IPS-NIHi7 (cell line): ENCODE measurements around the gene LGALS3BP.

Experiments used
- DNase-seq: peaks from one replicate; pipeline ENCODE4 v3.0.0; 2012; ENCODE audit warnings: mixed read lengths; ENCODE audit errors: extremely low spot score

LGALS3BP gene

DNA sequence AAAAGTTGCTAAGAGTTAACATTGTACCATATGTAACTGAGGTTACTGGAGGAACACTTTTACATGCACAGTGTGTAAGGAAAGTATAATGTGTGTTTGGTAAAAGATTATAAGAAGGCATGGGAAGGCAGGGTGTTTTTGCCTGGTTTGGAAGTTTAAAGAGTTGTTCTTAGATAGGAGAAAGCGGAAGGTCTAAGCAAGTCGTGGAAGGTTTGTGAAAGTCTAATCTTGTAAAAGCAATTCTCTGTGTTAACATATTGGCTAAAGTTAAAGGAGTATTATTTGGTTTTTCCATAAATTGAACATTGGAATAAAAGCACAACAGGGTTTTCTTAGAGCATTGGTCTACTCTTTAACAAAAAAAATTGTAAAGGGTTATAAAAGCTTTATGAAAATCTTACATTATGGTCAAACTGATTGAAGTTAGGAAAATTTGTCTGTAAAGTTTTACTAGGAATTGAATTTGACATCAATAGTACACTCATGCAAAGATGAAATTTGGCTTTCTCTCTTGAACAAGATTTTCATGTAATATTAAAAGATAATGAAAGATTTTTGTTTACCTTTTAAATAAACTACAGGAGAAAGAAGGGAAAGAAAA, 34.5 kb upstream of the LGALS3BP start:
- no peak for DNase-seq

DNA sequence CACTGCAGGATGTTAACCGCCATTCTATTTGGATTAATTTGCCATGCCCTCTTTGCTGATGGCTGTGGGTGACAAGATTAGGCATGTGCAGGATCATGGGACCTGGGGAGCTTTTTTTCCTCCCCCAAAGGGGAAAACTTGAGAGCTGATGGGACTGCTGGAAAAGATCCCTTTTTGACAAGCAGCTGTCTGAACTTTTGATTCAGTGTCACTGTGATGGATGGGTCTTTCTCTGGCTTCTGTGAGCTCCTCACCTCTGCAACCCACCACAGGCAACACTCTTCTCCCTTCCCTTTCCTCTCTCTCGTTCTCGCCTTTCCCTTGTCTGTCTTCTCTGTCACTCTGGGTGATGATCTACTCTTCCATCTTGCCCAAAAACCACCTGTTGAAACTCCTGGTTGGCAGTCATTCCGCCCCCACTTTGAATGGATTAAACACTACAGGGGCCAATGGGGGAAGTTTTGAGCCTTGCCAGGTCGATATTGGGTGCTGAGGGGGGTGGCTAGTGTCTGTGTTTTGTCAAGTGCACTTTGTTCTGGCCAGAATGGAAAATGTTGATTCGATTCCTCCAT, 32.9 kb upstream of the LGALS3BP start:
- no peak for DNase-seq

- no peak for DNase-seq
These were observed 31.9 kb upstream of the LGALS3BP start for GRCh38 chr17:79011451-79012147.

DNA sequence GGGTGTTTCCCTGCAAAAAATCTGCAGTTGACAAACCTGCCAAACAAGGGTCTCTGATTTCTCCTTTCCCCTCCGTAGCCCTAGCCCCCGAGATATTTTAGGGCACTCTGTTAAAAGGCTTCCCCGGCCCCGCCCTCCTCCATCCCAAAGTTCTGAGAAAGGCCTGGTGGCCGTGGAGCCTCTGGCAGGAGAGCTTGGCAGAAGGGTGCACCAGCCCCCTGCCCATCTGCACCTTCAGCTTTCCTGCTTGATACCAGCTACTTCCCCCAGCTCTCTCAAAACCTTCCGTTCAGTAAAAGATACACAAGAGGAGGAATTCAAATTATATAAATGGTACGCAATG, 30.6 kb upstream of the LGALS3BP start:
- no peak for DNase-seq

DNA sequence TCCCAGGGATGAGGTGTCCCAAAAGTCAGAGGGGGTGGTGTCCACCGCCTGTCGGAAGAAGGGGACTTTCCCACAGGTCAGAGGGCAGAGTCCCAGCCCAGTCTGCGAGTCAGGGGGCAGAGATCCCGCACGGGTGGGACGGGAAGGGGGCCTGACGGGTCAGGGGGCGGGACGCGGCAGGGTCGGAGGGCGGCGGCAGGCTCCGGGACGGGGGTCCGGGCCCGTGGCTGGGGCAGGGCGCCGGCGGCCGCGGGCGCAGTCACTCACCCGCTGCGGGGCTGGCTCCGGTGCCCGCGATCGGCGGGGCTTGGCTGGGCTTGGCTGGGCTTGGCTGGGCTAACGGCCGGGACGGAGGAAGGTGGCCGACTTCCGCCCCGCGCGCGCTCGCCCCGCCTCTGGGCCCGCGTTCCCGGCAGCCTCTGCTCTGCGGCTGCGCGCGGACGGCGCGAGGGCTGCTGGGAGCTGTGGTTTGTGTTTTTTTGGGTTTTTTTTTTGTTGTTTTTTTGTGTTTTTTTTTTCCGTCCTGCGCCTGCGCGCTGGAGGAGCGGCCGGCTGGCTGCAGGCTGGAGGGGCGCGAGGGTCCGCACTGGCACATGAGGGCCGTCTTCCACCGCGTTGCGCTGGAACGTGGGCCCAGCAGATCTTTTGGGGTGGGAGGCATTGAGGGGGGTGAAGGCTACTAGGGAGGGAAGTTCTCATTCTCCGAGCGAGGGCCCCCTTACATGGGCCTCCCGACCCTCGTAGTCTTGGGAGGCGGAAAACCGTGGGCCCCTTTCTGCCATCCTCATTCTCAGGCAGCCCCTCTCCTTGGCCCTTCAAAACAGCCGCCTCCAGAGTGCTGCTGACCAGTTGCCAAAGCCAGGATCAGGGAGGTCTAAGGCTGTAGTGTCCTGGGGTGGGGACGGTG, 29.9 kb upstream of the LGALS3BP start, which contains the start of gene CANT1:
CANT1 (minus strand) TSS at position 368 of the 907 bp plus-strand sequence. CDS start 12,142 bp downstream, outside the sequence.
- DNase-seq: peak; percentile 98

- DNase-seq: no peak
These were observed 29.1 kb upstream of the LGALS3BP start for GRCh38 chr17:79008666-79009387.

GRCh38 chr17:79007504-79008381, 28.0 kb upstream of the LGALS3BP start:
- DNase-seq: no peak

GRCh38 chr17:79006794-79007503, 27.2 kb upstream of the LGALS3BP start:
- no peak for DNase-seq

GRCh38 chr17:79006046-79006445, 26.3 kb upstream of the LGALS3BP start:
- no peak for DNase-seq

DNA sequence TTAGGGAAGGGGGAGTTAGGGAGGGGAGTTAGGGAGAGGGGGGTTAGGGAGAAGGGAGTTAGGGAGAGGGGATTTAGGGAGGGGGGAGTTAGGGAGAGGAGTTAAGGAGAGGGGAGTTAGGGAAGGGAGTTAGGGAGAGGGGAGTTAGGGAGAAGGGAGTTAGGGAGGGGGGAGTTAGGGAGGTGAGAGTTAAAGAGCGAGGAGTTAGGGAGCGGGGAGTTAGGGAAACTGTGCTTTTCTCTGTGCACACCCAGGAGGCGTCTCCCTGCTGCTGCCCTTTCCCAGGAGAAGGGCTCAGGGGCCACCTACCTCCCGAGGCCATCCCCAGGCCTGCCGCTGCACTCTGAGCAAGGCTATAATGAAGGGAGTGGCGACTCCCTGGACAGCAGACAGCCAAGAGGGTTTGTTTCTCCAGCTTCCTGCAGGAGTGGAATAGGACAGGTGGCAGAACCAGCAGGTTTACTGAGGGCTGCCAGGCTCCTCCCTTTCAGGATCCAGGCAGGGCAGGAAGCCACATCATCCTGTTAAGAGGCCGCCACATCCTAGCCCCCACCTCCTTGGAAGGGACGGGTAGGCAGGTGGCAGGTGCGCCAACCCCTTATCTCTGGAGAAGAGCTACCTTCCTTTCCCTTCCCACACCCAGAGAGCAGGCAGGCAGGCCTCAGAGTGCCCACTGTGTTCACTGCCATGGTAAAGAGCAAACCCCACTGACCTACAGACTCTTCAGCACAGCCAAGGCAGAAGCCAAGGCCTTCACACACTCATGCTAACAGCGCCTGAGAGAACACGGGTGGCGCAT, 25.5 kb upstream of the LGALS3BP start:
- no peak for DNase-seq

GRCh38 chr17:79003661-79004411, 24.1 kb upstream of the LGALS3BP start:
- DNase-seq: no peak

DNA sequence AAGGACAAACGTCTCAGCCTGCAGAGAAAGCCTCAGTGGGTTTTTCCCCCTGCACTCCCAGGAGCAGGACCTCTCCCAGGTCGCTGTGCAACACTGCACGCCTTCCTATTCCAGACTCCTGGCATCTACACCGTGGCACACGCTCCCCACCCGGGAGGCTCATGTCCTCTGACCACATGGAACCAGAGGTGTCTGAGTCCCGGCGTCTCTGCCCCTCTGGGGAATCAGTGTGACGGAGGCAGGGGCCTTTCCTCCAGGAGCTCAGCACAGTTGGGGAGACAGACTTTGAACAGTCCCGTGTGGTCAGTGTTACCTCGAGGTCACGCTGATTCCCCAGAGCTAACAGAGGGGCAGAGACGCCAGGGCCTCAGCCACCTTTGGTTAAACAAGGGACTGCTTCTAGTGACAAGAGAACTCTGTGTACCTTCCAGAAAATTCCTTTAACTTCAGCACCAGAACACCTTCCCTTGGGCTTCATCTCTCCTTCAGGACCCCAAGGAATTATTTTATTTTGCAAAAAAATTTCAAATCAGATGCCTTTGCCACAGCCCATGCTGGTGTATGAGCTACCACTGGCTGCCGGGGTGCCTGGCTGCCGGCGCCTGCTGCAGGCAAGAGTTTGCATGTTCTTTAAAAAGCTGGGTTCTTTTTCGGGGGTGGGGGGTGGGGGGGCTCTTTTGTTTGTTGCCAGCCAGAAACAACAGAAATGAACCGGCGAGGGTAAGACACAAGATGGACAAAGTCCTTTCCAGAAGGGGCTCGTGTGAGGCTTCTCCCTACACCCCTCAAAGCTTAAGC, 23.3 kb upstream of the LGALS3BP start:
- no peak for DNase-seq

- DNase-seq: no peak
These were observed 22.6 kb upstream of the LGALS3BP start for GRCh38 chr17:79002291-79002690.

DNA sequence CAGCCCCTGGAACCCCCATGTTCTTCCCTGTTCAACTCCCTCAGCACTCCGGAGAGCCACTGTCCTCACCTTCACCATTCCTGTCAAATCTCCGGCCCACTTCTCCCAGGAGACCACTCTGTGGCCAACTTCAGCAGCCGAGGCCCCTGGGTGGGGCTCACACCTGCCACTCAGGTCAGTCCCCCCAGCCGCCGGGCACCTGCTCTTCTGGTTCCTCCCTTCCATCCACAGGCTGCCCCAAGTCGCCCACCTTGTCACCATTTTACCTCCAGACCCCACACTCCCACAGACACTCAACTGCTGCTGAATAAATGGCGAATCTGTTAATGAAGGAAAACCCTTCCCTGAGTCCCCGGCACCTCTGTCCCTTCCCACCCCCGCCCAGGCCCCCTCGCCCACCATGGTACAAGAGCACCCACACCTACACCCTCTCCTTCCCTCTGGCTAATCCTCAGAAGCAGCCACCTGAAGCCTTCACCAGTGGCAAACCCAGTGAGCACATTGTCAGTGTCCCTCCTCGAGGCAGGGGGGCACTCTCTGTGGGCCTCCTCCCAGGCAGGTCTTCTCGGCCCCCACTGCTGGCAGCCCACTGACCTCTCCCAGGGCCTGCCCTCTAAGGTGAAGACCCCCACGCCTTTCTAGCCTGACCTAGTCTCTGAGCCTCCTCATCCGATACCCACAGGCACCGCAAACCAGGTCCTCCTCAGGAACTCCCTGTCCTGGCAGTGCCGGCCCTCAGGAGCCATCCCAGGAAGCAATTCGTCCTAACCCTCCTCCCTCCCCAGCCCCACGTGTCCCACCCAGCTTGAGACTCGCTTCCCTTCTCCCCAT, 21.7 kb upstream of the LGALS3BP start:
- DNase-seq: no peak

- no peak for DNase-seq
These were observed 20.9 kb upstream of the LGALS3BP start for GRCh38 chr17:79000396-79001189.

GRCh38 chr17:78999947-79000395, 20.2 kb upstream of the LGALS3BP start:
- DNase-seq: no peak
